Stimulated activated CD4-positive, alpha-beta T cell treated with anti-CD3 and anti-CD28 coated beads, Interleukin-2, amount 100 ng/mL, for 24 hours (primary cell): ENCODE measurements around the gene TMED7.
A peak's percentile ranks its signal among the peaks of the same experiment; 100 is the strongest.
"Not testable (repeated sequence)": the region's sequence is repeated elsewhere in the genome, so short reads cannot be mapped to it uniquely, and the experiment has no call there.

ENCODE experiments used
- DNase-seq, 2 donors: peaks; one replicate each; pipeline ENCODE4 v3.0.0-alpha.2; 2020

The TMED7 gene

GRCh38 chr5:115625579-115626444 is at the start of gene TMED7:
Gene TMED7 (minus strand): TSS chr5:115626036. CDS start chr5:115625792, 244 bp downstream.
- peak; percentile 100 for DNase-seq

- not testable (repeated sequence) for DNase-seq
Measured at GRCh38 chr5:115674782-115675181, 48.9 kb upstream of the TMED7 start.

GRCh38 chr5:115673596-115673995 is 47.8 kb upstream of the TMED7 start:
- no peak for DNase-seq

GRCh38 chr5:115671939-115672338 is 46.1 kb upstream of the TMED7 start:
- DNase-seq, result no peak

GRCh38 chr5:115666023-115666422 is 40.2 kb upstream of the TMED7 start:
- DNase-seq, result no peak

- DNase-seq, result no peak
Measured at GRCh38 chr5:115661563-115661962, 35.7 kb upstream of the TMED7 start.

GRCh38 chr5:115661101-115661500 is 35.3 kb upstream of the TMED7 start:
- DNase-seq, result no peak

GRCh38 chr5:115657881-115658233 is 32.0 kb upstream of the TMED7 start:
- DNase-seq, result no peak

- no peak for DNase-seq
Measured at GRCh38 chr5:115657125-115657880, 31.5 kb upstream of the TMED7 start.

- DNase-seq, result no peak
Measured at GRCh38 chr5:115656404-115656803, 30.6 kb upstream of the TMED7 start.

GRCh38 chr5:115655994-115656393 is 30.2 kb upstream of the TMED7 start:
- no peak for DNase-seq

GRCh38 chr5:115649541-115649940 is 23.7 kb upstream of the TMED7 start:
- DNase-seq, result no peak

- DNase-seq, result no peak
Measured at GRCh38 chr5:115648056-115648455, 22.2 kb upstream of the TMED7 start.

GRCh38 chr5:115645386-115645785 is 19.6 kb upstream of the TMED7 start:
- DNase-seq, result not testable (repeated sequence)

- DNase-seq, result no peak
Measured at GRCh38 chr5:115644046-115644445, 18.2 kb upstream of the TMED7 start.

GRCh38 chr5:115641948-115642347 is 16.1 kb upstream of the TMED7 start:
- DNase-seq, result no peak

- DNase-seq, result no peak
Measured at GRCh38 chr5:115640274-115640673, 14.4 kb upstream of the TMED7 start.

- no peak for DNase-seq
Measured at GRCh38 chr5:115639377-115639776, 13.5 kb upstream of the TMED7 start.

- DNase-seq, result no peak
Measured at GRCh38 chr5:115637507-115637906, 11.7 kb upstream of the TMED7 start.

- DNase-seq, result no peak
Measured at GRCh38 chr5:115636008-115636407, 10.2 kb upstream of the TMED7 start.

GRCh38 chr5:115634343-115635132 is 8.7 kb upstream of the TMED7 start:
- peak; percentile 89 to 90 for DNase-seq

- DNase-seq, result no peak
Measured at GRCh38 chr5:115629903-115630302, 4.1 kb upstream of the TMED7 start.

GRCh38 chr5:115627295-115627865 is 1.5 kb upstream of the TMED7 start:
- no peak for DNase-seq
